Body of pancreas (tissue), 4 donors: Measurements from ENCODE around the gene GRK7.

Experiments
- CTCF ChIP-seq, 7 experiments: fragments of 450-650 bp in 4 of 7; fragments of 200-600 bp in 3 of 7; sonication (generic) in 3 of 7; IDR thresholded peaks; one replicate each; pipeline ENCODE4 v1.5.1; 2016 to 2019; ENCODE audit warnings: antibody characterized with exemption in 7 of 7
- POLR2A ChIP-seq, 3 donors: fragments of 450-650 bp; IDR thresholded peaks; one replicate each; pipeline ENCODE4 v1.6.1; 2016; ENCODE audit warnings: antibody characterized with exemption in 3 of 3, mild to moderate bottlenecking in 2 of 3

- TF ChIP-seq CTCF (IDR thresholded peaks at IDR 0.05), result no peak
- no peak for TF ChIP-seq POLR2A (IDR thresholded peaks at IDR 0.05)
These were observed 40.6 kb upstream of the GRK7 start for GRCh38 chr3:141722648-141723047.
